ENCODE measurements around the gene DCTN4.
"Not testable (repeated sequence)": the region's sequence is repeated elsewhere in the genome, so short reads cannot be mapped to it uniquely, and the experiment has no call there.

DCTN4 gene

DNA sequence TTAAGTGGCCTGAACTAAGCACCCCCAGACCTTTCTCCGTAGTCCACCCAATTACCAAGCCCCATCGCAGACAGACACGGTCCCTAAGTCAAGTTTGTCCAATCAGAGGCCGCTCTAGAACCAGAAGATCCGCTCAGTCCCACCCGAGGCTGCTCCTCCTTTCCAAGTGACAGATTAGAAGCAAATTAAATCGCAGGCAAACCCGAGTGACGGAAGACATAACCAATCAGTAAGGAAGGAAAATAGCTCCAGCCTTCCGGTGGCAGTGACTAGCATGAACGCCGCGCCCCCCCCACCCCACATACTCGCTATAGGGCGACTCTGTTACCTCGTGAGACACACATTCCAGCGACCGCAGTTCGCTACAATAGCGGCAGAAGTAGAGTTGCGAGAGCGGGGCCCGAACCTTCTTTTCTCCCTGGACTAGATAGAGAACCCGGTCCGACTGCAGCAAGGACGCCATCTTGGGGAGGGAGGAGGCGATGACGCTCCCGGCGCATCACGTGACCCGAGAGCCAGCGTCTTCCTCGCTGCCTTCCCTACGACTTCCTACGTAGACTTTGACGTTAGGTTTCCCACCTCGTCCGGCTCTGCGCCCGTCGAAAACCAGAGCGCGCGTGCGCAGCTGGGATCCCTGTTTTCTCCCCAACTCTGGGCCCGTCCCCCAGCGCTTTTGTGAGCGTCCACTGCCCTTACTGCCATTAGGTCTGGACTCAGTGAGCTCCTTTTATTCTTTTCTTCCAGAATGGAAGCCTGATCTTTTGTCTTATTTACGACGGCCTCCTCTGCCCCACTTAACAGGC lies at the start of gene DCTN4:
TSS of gene DCTN4 (minus strand) at position 487 of the 803 bp plus-strand sequence. CDS start at position 463, 24 bp downstream.
- H3K9me3 Mint-ChIP-seq = no peaks in the 10 kb centered on the region
- H3K4me3 Mint-ChIP-seq = no peak within 1 kb of the TSS
- peaks cover 26% of the 10 kb centered on the region for H3K4me1 Mint-ChIP-seq
- H3K27ac Mint-ChIP-seq (ENCODE audit: low read depth) = no peak within 1 kb of the TSS
- H3K27me3 Mint-ChIP-seq = peaks cover 15% of the 10 kb centered on the region
- peaks cover 27% of the 10 kb centered on the region for H3K36me3 Mint-ChIP-seq (ENCODE audit: insufficient read depth)
- ATAC-seq (replicated peaks; ENCODE audit: extremely low read depth, poor library complexity, severe bottlenecking) = peak; percentile 96
- peak; percentile 86 to 89 for DNase-seq (ENCODE audit: low spot score in 2 of 2)

GRCh38 chr5:150804388-150804787 lies 45.6 kb upstream of the DCTN4 start:
- H3K27ac Mint-ChIP-seq (ENCODE audit: low read depth) = no peak overlapping the region
- no peak for DNase-seq (ENCODE audit: low spot score in 2 of 2)
- H3K36me3 Mint-ChIP-seq (ENCODE audit: insufficient read depth) = peaks cover 1% of the 10 kb centered on the region
- H3K4me1 Mint-ChIP-seq = no peaks in the 10 kb centered on the region
- H3K27me3 Mint-ChIP-seq = peaks cover 43% of the 10 kb centered on the region
- no peak for ATAC-seq (replicated peaks; ENCODE audit: extremely low read depth, poor library complexity, severe bottlenecking)
- H3K4me3 Mint-ChIP-seq = no peak overlapping the region
- H3K9me3 Mint-ChIP-seq = no peaks in the 10 kb centered on the region

- ATAC-seq (replicated peaks; ENCODE audit: extremely low read depth, poor library complexity, severe bottlenecking) = no peak
- peaks cover 31% of the 10 kb centered on the region for H3K27me3 Mint-ChIP-seq
- peaks cover 2% of the 10 kb centered on the region for H3K36me3 Mint-ChIP-seq (ENCODE audit: insufficient read depth)
- H3K9me3 Mint-ChIP-seq = no peaks in the 10 kb centered on the region
- no peak overlapping the region for H3K4me3 Mint-ChIP-seq
- no peak for DNase-seq (ENCODE audit: low spot score in 2 of 2)
- H3K27ac Mint-ChIP-seq (ENCODE audit: low read depth) = no peak overlapping the region
- no peaks in the 10 kb centered on the region for H3K4me1 Mint-ChIP-seq
Measured at GRCh38 chr5:150801117-150801927, 42.5 kb upstream of the DCTN4 start.

DNA sequence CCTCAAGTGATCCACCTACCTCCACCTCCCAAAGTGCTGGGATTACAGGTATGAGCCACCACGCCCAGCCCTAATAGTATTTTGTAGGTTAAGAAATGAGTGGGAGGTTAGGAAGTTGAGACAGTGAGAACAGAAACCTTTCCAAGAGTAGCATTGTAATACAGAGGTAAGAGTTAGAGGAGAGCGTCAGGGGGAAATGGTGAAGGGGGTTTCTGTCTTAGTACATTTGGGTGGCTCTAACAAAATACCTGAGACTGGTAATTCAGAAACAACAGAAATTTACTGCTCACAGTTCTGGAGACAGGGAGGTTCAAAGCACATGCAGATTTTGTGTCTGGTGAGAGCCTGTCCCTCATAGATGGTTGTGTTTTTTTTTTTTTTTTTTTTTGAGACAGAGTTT lies 38.6 kb upstream of the DCTN4 start:
- H3K9me3 Mint-ChIP-seq = no peaks in the 10 kb centered on the region

DNA sequence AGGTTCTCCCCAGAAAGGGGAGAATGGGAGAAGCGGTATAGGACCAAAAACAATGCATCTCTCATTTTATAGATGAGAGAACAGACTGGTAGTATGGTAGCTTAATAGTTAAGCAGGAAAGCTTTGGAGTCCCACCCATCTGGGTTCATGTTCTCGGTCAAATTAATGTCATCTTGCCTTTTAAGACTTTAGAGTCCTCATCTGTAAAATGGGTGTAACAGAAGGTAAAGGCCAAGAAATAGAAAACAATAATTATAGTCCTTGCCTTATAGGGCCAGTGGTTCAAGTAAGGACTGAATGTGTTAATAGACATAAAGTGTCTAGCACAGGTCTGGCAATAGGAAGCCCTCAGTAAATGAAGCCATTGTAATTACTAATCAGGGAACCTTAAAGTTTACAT lies 36.1 kb upstream of the DCTN4 start:
- DNase-seq (ENCODE audit: low spot score in 2 of 2) (no peak), ATAC-seq (replicated peaks; ENCODE audit: extremely low read depth, poor library complexity, severe bottlenecking) (no peak)
- H3K4me3 Mint-ChIP-seq = no peak overlapping the region
- no peak overlapping the region for H3K27ac Mint-ChIP-seq (ENCODE audit: low read depth)
- H3K4me1 Mint-ChIP-seq = peaks cover 2% of the 10 kb centered on the region
- H3K27me3 Mint-ChIP-seq = peaks cover 2% of the 10 kb centered on the region
- H3K36me3 Mint-ChIP-seq (ENCODE audit: insufficient read depth) = peaks cover 2% of the 10 kb centered on the region
- no peaks in the 10 kb centered on the region for H3K9me3 Mint-ChIP-seq

More for the DNA sequence above, 38.6 kb upstream of the DCTN4 start:
- Mint-ChIP-seq H3K36me3 (ENCODE audit: insufficient read depth) (peaks cover 2% of the 10 kb centered on the region), H3K4me3 (no peak overlapping the region), H3K4me1 (no peaks in the 10 kb centered on the region), H3K27me3 (no peaks in the 10 kb centered on the region), H3K27ac (ENCODE audit: low read depth) (no peak overlapping the region)
- ATAC-seq (replicated peaks; ENCODE audit: extremely low read depth, poor library complexity, severe bottlenecking) (no peak), DNase-seq (ENCODE audit: low spot score in 2 of 2) (no peak)

DNA sequence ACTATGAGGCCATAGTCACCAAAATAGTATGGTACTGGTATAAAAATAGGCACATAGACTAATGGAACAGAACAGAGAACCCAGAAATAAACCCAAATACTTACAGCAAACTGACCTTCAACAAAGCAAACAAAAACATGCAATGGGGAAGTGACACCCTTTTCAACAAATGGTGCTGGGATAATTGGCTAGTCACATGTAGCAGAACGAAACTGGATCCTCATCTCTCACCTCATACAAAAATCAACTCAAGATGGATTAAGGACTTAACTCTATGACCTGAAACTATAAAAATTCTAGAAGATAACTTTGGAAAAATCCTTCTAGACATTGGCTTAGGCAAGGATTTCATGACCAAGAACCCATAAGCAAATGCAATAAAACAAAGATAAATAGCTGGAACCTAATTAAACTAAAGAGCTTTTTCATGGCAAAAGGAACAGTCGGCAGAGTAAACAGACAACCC lies 34.6 kb upstream of the DCTN4 start:
- H3K27me3 Mint-ChIP-seq = peaks cover 11% of the 10 kb centered on the region
- H3K9me3 Mint-ChIP-seq; H3K4me1 Mint-ChIP-seq; H3K27ac Mint-ChIP-seq (ENCODE audit: low read depth); ATAC-seq (replicated peaks; ENCODE audit: extremely low read depth, poor library complexity, severe bottlenecking); H3K4me3 Mint-ChIP-seq; H3K36me3 Mint-ChIP-seq (ENCODE audit: insufficient read depth); DNase-seq (ENCODE audit: low spot score in 2 of 2): not testable (repeated sequence)

DNA sequence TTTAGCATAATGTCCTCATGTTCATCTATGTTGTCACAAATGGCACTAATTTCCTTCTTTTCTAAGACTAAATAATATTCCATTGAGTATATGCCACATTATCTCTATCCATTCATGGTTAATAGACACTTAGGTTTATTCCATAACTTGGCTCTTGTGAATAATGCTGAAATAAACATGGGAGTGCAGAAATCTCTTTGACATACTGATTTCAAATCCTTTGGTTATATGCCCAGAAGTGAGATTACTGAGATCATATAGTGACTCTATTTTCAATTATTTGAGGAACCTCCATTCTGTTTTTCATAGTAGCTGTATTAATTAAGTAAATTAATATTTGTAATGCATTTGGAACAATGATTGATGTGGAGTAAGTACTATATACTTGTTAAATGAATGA lies 32.7 kb upstream of the DCTN4 start:
- DNase-seq (ENCODE audit: low spot score in 2 of 2) (no peak), ATAC-seq (replicated peaks; ENCODE audit: extremely low read depth, poor library complexity, severe bottlenecking) (no peak)
- Mint-ChIP-seq H3K27ac (ENCODE audit: low read depth) (no peak overlapping the region), H3K4me1 (peaks cover 7% of the 10 kb centered on the region), H3K36me3 (ENCODE audit: insufficient read depth) (peaks cover 2% of the 10 kb centered on the region), H3K9me3 (no peaks in the 10 kb centered on the region), H3K4me3 (no peak overlapping the region), H3K27me3 (peaks cover 11% of the 10 kb centered on the region)

- no peaks in the 10 kb centered on the region for H3K9me3 Mint-ChIP-seq
- H3K27ac Mint-ChIP-seq (ENCODE audit: low read depth) = no peak overlapping the region
- H3K27me3 Mint-ChIP-seq = peaks cover 11% of the 10 kb centered on the region
- DNase-seq (ENCODE audit: low spot score in 2 of 2) (no peak), ATAC-seq (replicated peaks; ENCODE audit: extremely low read depth, poor library complexity, severe bottlenecking) (peak; percentile 83)
- no peak overlapping the region for H3K4me3 Mint-ChIP-seq
- H3K4me1 Mint-ChIP-seq = peaks cover 7% of the 10 kb centered on the region
- H3K36me3 Mint-ChIP-seq (ENCODE audit: insufficient read depth) = no peaks in the 10 kb centered on the region
Measured at GRCh38 chr5:150789943-150790611, 31.3 kb upstream of the DCTN4 start.

DNA sequence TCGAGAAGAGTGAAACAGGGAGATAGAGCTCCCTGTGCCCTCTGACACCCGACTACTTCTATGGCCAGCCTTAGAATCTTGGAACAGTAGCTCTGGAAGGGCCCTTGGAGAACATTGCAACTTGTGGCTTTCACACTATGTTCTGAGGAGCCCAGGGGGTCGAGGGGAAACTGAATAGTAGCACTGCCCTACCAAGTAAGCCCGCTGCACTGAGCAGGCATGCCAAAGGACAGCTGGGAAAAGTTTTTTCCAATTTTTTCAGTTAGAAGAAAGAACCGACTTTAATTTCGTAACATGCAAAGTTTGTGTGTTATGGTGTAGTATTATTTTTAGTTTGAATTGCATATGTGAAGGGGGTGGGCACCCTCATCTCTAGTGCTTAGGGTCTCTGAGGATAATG lies 30.6 kb upstream of the DCTN4 start:
- H3K27me3 Mint-ChIP-seq = peaks cover 11% of the 10 kb centered on the region
- no peak for DNase-seq (ENCODE audit: low spot score in 2 of 2)
- no peak for ATAC-seq (replicated peaks; ENCODE audit: extremely low read depth, poor library complexity, severe bottlenecking)
- H3K36me3 Mint-ChIP-seq (ENCODE audit: insufficient read depth) = no peaks in the 10 kb centered on the region
- no peaks in the 10 kb centered on the region for H3K9me3 Mint-ChIP-seq
- H3K4me3 Mint-ChIP-seq = no peak overlapping the region
- peaks cover 12% of the 10 kb centered on the region for H3K4me1 Mint-ChIP-seq
- no peak overlapping the region for H3K27ac Mint-ChIP-seq (ENCODE audit: low read depth)

DNA sequence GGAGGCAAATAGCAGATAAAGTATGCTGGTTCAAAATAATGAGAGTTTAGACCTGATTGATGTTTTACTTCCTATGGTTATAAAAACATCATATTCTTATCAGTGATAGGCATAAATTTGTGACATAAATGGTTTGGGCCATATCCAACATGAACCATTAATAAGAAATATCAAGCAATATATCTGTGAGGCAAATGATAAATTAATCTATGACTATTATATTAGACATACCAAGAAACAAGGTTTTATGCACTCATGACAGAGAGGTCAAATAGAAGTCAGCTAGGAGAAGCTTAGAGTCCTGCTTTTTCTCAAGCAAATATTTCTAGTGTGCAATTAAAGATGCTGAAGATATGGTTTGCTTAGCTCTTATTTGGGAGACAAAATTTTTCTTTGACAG lies 30.2 kb upstream of the DCTN4 start:
- no peaks in the 10 kb centered on the region for H3K9me3 Mint-ChIP-seq
- H3K36me3 Mint-ChIP-seq (ENCODE audit: insufficient read depth) = no peaks in the 10 kb centered on the region
- no peak overlapping the region for H3K4me3 Mint-ChIP-seq
- DNase-seq (ENCODE audit: low spot score in 2 of 2) (no peak), ATAC-seq (replicated peaks; ENCODE audit: extremely low read depth, poor library complexity, severe bottlenecking) (no peak)
- H3K27ac Mint-ChIP-seq (ENCODE audit: low read depth) = no peak overlapping the region
- H3K27me3 Mint-ChIP-seq = peaks cover 11% of the 10 kb centered on the region
- peaks cover 17% of the 10 kb centered on the region for H3K4me1 Mint-ChIP-seq

GRCh38 chr5:150787656-150788055 lies 28.8 kb upstream of the DCTN4 start:
- no peak for DNase-seq (ENCODE audit: low spot score in 2 of 2)
- H3K4me1 Mint-ChIP-seq = peaks cover 27% of the 10 kb centered on the region
- no peak overlapping the region for H3K27ac Mint-ChIP-seq (ENCODE audit: low read depth)
- H3K9me3 Mint-ChIP-seq = no peaks in the 10 kb centered on the region
- H3K27me3 Mint-ChIP-seq = peaks cover 11% of the 10 kb centered on the region
- H3K4me3 Mint-ChIP-seq = no peak overlapping the region
- no peak for ATAC-seq (replicated peaks; ENCODE audit: extremely low read depth, poor library complexity, severe bottlenecking)
- H3K36me3 Mint-ChIP-seq (ENCODE audit: insufficient read depth) = no peaks in the 10 kb centered on the region

DNA sequence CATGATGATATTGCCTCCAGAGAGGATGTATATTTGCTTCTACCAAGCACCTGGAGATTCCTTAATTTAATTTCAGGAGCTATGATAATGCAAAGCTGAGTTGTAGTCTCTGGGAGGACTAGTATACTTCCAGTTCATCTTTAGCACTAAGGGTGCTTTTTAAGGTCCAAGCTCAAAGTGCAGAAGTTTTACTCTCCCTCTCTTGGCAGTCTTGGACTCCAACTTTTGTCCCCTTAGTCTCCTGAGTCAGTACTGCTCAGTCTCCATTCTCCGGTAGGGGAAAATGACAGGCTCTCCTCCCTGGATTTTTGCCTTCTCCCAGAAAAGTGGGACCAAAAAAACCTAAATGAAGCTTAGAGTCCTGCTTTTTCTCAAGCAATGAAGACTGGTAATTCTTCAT lies 28.1 kb upstream of the DCTN4 start:
- Mint-ChIP-seq H3K27ac (ENCODE audit: low read depth) (no peak overlapping the region), H3K36me3 (ENCODE audit: insufficient read depth) (no peaks in the 10 kb centered on the region), H3K4me3 (no peak overlapping the region), H3K9me3 (no peaks in the 10 kb centered on the region), H3K4me1 (peaks cover 32% of the 10 kb centered on the region), H3K27me3 (peaks cover 11% of the 10 kb centered on the region)
- ATAC-seq (replicated peaks; ENCODE audit: extremely low read depth, poor library complexity, severe bottlenecking) (no peak), DNase-seq (ENCODE audit: low spot score in 2 of 2) (no peak)
